Stimulated activated naive B cell treated with anti-CD40 and anti-IgM and Interleukin-4, amounts not matched to agents 10 μg/mL and 1 μg/mL and 100 μg/mL, for 72 hours (primary cell): ENCODE results near the gene PRICKLE2.

ENCODE experiments used
- ATAC-seq, 2 donors: fragments of 150-1000 bp; cut with Tn5 transposase; replicated peaks; 2 replicates each; pipeline ENCODE4 v1.10.0; 2021; ENCODE audit warnings: moderate library complexity in 1 of 2
- DNase-seq: peaks from one replicate; pipeline ENCODE4 v3.0.0; 2021
- H3K27ac Mint-ChIP-seq: one replicate; pipeline ENCODE4 v1.8.0; 2022; ENCODE audit warnings: mild to moderate bottlenecking, mixed read lengths
- H3K27me3 Mint-ChIP-seq, 2 donors: one replicate each; pipeline ENCODE4 v1.8.0; 2022; ENCODE audit warnings: mixed read lengths in 2 of 2
- H3K36me3 Mint-ChIP-seq, 2 donors: one replicate each; pipeline ENCODE4 v1.8.0; 2022; ENCODE audit warnings: mixed read lengths in 2 of 2, mild to moderate bottlenecking in 1 of 2
- H3K4me1 Mint-ChIP-seq, 2 donors: one replicate each; pipeline ENCODE4 v1.8.0; 2022; ENCODE audit warnings: mixed read lengths in 2 of 2, mild to moderate bottlenecking in 1 of 2
- H3K4me3 Mint-ChIP-seq, 2 donors: one replicate each; pipeline ENCODE4 v1.8.0; 2022; ENCODE audit warnings: mild to moderate bottlenecking in 2 of 2, mixed read lengths in 2 of 2, moderate library complexity in 1 of 2
- H3K9me3 Mint-ChIP-seq, 2 donors: one replicate each; pipeline ENCODE4 v1.8.0; 2022; ENCODE audit warnings: mixed read lengths in 2 of 2, mild to moderate bottlenecking in 1 of 2

The PRICKLE2 gene

GRCh38 chr3:64059484-64060175 is 165.6 kb downstream of the PRICKLE2 start:
- DNase-seq = no peak
- H3K27ac Mint-ChIP-seq = no peak overlapping the region
- ATAC-seq = peak in 1 of 2 donors; percentile 59
- H3K9me3 Mint-ChIP-seq = no peaks in the 10 kb centered on the region
- H3K4me1 Mint-ChIP-seq = peaks cover 4 to 5% of the 10 kb centered on the region in 2 donors
- no peaks in the 10 kb centered on the region for H3K36me3 Mint-ChIP-seq
- no peak overlapping the region for H3K4me3 Mint-ChIP-seq
- peaks cover 37 to 63% of the 10 kb centered on the region in 2 donors for H3K27me3 Mint-ChIP-seq

GRCh38 chr3:64058566-64058965 is 166.7 kb downstream of the PRICKLE2 start:
- peaks cover 4 to 5% of the 10 kb centered on the region in 2 donors for H3K4me1 Mint-ChIP-seq
- no peaks in the 10 kb centered on the region for H3K9me3 Mint-ChIP-seq
- H3K4me3 Mint-ChIP-seq = no peak overlapping the region
- H3K27ac Mint-ChIP-seq = no peak overlapping the region
- ATAC-seq (no peak), DNase-seq (no peak)
- peaks cover 33 to 63% of the 10 kb centered on the region in 2 donors for H3K27me3 Mint-ChIP-seq
- no peaks in the 10 kb centered on the region for H3K36me3 Mint-ChIP-seq

GRCh38 chr3:64057231-64057630 is 168.0 kb downstream of the PRICKLE2 start:
- peaks cover 4 to 5% of the 10 kb centered on the region in 2 donors for H3K4me1 Mint-ChIP-seq
- no peak overlapping the region for H3K4me3 Mint-ChIP-seq
- ATAC-seq (no peak), DNase-seq (no peak)
- H3K36me3 Mint-ChIP-seq = no peaks in the 10 kb centered on the region
- no peaks in the 10 kb centered on the region for H3K9me3 Mint-ChIP-seq
- H3K27me3 Mint-ChIP-seq = peaks cover 30 to 56% of the 10 kb centered on the region in 2 donors
- H3K27ac Mint-ChIP-seq = no peak overlapping the region

- Mint-ChIP-seq H3K4me3 (no peak overlapping the region), H3K9me3 (no peaks in the 10 kb centered on the region), H3K27ac (no peak overlapping the region), H3K4me1 (peaks cover 4 to 5% of the 10 kb centered on the region in 2 donors), H3K36me3 (no peaks in the 10 kb centered on the region), H3K27me3 (peaks cover 30 to 51% of the 10 kb centered on the region in 2 donors)
- ATAC-seq = no peak
- no peak for DNase-seq
These were observed 168.6 kb downstream of the PRICKLE2 start for GRCh38 chr3:64056606-64057180.

- no peak overlapping the region for H3K4me3 Mint-ChIP-seq
- H3K36me3 Mint-ChIP-seq = no peaks in the 10 kb centered on the region
- no peak overlapping the region for H3K27ac Mint-ChIP-seq
- peaks cover 4 to 5% of the 10 kb centered on the region in 2 donors for H3K4me1 Mint-ChIP-seq
- ATAC-seq (no peak), DNase-seq (no peak)
- no peaks in the 10 kb centered on the region for H3K9me3 Mint-ChIP-seq
- peaks cover 34 to 47% of the 10 kb centered on the region in 2 donors for H3K27me3 Mint-ChIP-seq
These were observed 170.2 kb downstream of the PRICKLE2 start for GRCh38 chr3:64055076-64055475.

- no peak overlapping the region for H3K27ac Mint-ChIP-seq
- H3K27me3 Mint-ChIP-seq = peaks cover 39 to 52% of the 10 kb centered on the region in 2 donors
- no peaks in the 10 kb centered on the region for H3K9me3 Mint-ChIP-seq
- no peaks in the 10 kb centered on the region for H3K36me3 Mint-ChIP-seq
- no peak overlapping the region for H3K4me3 Mint-ChIP-seq
- ATAC-seq (no peak), DNase-seq (no peak)
- peaks cover 4% of the 10 kb centered on the region in 2 donors for H3K4me1 Mint-ChIP-seq
These were observed 170.8 kb downstream of the PRICKLE2 start for GRCh38 chr3:64054488-64054887.

GRCh38 chr3:64053581-64053980 is 171.7 kb downstream of the PRICKLE2 start:
- no peaks in the 10 kb centered on the region for H3K36me3 Mint-ChIP-seq
- peaks cover 3 to 5% of the 10 kb centered on the region in 2 donors for H3K4me1 Mint-ChIP-seq
- H3K4me3 Mint-ChIP-seq = no peak overlapping the region
- ATAC-seq (no peak), DNase-seq (no peak)
- H3K9me3 Mint-ChIP-seq = no peaks in the 10 kb centered on the region
- H3K27me3 Mint-ChIP-seq = peaks cover 40 to 55% of the 10 kb centered on the region in 2 donors
- no peak overlapping the region for H3K27ac Mint-ChIP-seq

GRCh38 chr3:64053117-64053516 is 172.1 kb downstream of the PRICKLE2 start:
- Mint-ChIP-seq H3K4me1 (peaks cover 4 to 8% of the 10 kb centered on the region in 2 donors), H3K9me3 (no peaks in the 10 kb centered on the region), H3K4me3 (no peak overlapping the region), H3K27me3 (peaks cover 35 to 55% of the 10 kb centered on the region in 2 donors), H3K27ac (no peak overlapping the region), H3K36me3 (no peaks in the 10 kb centered on the region)
- DNase-seq = no peak
- ATAC-seq = no peak

GRCh38 chr3:64049832-64050231 is 175.4 kb downstream of the PRICKLE2 start:
- ATAC-seq = no peak
- H3K4me1 Mint-ChIP-seq = peaks cover 4 to 8% of the 10 kb centered on the region in 2 donors
- H3K27ac Mint-ChIP-seq = no peak overlapping the region
- peaks cover 21 to 46% of the 10 kb centered on the region in 2 donors for H3K27me3 Mint-ChIP-seq
- H3K36me3 Mint-ChIP-seq = no peaks in the 10 kb centered on the region
- no peak overlapping the region for H3K4me3 Mint-ChIP-seq
- DNase-seq = no peak
- H3K9me3 Mint-ChIP-seq = no peaks in the 10 kb centered on the region

GRCh38 chr3:64049136-64049535 is 176.1 kb downstream of the PRICKLE2 start:
- Mint-ChIP-seq H3K36me3 (no peaks in the 10 kb centered on the region), H3K9me3 (no peaks in the 10 kb centered on the region), H3K4me3 (no peak overlapping the region), H3K27ac (no peak overlapping the region), H3K4me1 (peaks cover 4 to 8% of the 10 kb centered on the region in 2 donors), H3K27me3 (peaks cover 21 to 43% of the 10 kb centered on the region in 2 donors)
- DNase-seq (no peak), ATAC-seq (peak; percentile 29 to 46)

GRCh38 chr3:64048631-64049061 is 176.6 kb downstream of the PRICKLE2 start:
- peak; percentile 57 to 59 for ATAC-seq
- peaks cover 4 to 8% of the 10 kb centered on the region in 2 donors for H3K4me1 Mint-ChIP-seq
- H3K36me3 Mint-ChIP-seq = no peaks in the 10 kb centered on the region
- H3K4me3 Mint-ChIP-seq = no peak overlapping the region
- no peak overlapping the region for H3K27ac Mint-ChIP-seq
- H3K27me3 Mint-ChIP-seq = peaks cover 21 to 47% of the 10 kb centered on the region in 2 donors
- H3K9me3 Mint-ChIP-seq = no peaks in the 10 kb centered on the region
- no peak for DNase-seq

- H3K36me3 Mint-ChIP-seq = no peaks in the 10 kb centered on the region
- DNase-seq (no peak), ATAC-seq (no peak)
- H3K9me3 Mint-ChIP-seq = no peaks in the 10 kb centered on the region
- H3K4me1 Mint-ChIP-seq = peaks cover 4 to 8% of the 10 kb centered on the region in 2 donors
- peaks cover 21 to 47% of the 10 kb centered on the region in 2 donors for H3K27me3 Mint-ChIP-seq
- no peak overlapping the region for H3K27ac Mint-ChIP-seq
- no peak overlapping the region for H3K4me3 Mint-ChIP-seq
These were observed 177.5 kb downstream of the PRICKLE2 start for GRCh38 chr3:64047787-64048186.

- Mint-ChIP-seq H3K4me1 (peaks cover 4 to 8% of the 10 kb centered on the region in 2 donors), H3K4me3 (no peak overlapping the region), H3K27ac (no peak overlapping the region), H3K36me3 (no peaks in the 10 kb centered on the region), H3K27me3 (peaks cover 21 to 47% of the 10 kb centered on the region in 2 donors), H3K9me3 (no peaks in the 10 kb centered on the region)
- DNase-seq (no peak), ATAC-seq (no peak)
These were observed 178.2 kb downstream of the PRICKLE2 start for GRCh38 chr3:64046996-64047594.

GRCh38 chr3:64046592-64046991 is 178.7 kb downstream of the PRICKLE2 start:
- Mint-ChIP-seq H3K9me3 (no peaks in the 10 kb centered on the region), H3K27ac (no peak overlapping the region), H3K27me3 (peaks cover 21 to 47% of the 10 kb centered on the region in 2 donors), H3K4me3 (no peak overlapping the region), H3K36me3 (no peaks in the 10 kb centered on the region), H3K4me1 (peaks cover 4 to 8% of the 10 kb centered on the region in 2 donors)
- ATAC-seq = no peak
- DNase-seq = no peak

GRCh38 chr3:64042952-64043351 is 182.3 kb downstream of the PRICKLE2 start:
- H3K36me3 Mint-ChIP-seq = no peaks in the 10 kb centered on the region
- no peak overlapping the region for H3K27ac Mint-ChIP-seq
- H3K9me3 Mint-ChIP-seq = peaks cover 0 to 2% of the 10 kb centered on the region in 2 donors
- DNase-seq (no peak), ATAC-seq (no peak)
- peaks cover 10 to 23% of the 10 kb centered on the region in 2 donors for H3K27me3 Mint-ChIP-seq
- H3K4me3 Mint-ChIP-seq = no peak overlapping the region
- peaks cover 16 to 27% of the 10 kb centered on the region in 2 donors for H3K4me1 Mint-ChIP-seq
